Suppressor macrophage treated with lipopolysaccharide for 4 hours (primary cell): Measurements from ENCODE around the gene DENND5B.
A peak's percentile ranks its signal among the peaks of the same experiment; 100 is the strongest.

Experiments
- DNase-seq: peaks from one replicate; pipeline ENCODE4 v3.0.0-alpha.2; 2020

Gene DENND5B

GRCh38 chr12:31369712-31370521, 221.0 kb downstream of the DENND5B start:
- DNase-seq, result no peak

DNA sequence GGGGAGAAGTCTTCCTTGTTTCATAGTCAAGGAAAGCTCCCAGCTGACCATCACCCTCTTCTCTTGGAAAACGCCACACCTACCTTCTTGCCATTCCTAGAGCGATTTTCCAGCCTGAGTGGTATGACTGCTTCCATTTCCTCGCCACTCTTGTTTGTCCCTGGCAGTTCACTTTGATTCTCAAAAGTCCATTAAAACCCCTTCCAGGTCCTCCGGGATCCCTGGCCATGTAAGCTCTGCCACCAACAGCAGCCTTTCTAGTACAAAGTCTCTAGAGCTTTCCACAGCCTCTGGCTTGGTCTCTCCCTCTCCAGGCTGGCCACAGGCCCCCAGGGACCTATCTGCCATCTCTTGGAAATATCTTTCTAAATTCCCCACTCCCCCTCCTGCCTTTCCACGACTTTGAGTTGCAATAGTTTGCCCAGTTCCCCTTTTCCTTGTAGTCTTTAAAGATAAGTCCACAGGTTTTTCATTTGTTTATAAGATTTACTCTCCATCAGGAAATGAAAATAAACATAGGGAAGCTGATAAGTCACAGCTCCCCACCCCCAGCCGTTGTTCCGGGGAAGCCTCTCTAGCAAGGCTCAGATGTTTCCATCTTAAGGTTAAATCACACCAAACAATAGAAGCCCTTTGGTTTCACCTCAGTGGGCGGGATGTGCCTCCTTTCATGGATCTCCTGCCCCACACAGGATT, 222.1 kb downstream of the DENND5B start:
- peak; percentile 15 for DNase-seq

GRCh38 chr12:31366104-31366621, 224.8 kb downstream of the DENND5B start:
- DNase-seq, result no peak

- DNase-seq, result no peak
These were observed 227.1 kb downstream of the DENND5B start for GRCh38 chr12:31363831-31364230.

- peak; percentile 6 for DNase-seq
These were observed 227.5 kb downstream of the DENND5B start for GRCh38 chr12:31363416-31363809.

DNA sequence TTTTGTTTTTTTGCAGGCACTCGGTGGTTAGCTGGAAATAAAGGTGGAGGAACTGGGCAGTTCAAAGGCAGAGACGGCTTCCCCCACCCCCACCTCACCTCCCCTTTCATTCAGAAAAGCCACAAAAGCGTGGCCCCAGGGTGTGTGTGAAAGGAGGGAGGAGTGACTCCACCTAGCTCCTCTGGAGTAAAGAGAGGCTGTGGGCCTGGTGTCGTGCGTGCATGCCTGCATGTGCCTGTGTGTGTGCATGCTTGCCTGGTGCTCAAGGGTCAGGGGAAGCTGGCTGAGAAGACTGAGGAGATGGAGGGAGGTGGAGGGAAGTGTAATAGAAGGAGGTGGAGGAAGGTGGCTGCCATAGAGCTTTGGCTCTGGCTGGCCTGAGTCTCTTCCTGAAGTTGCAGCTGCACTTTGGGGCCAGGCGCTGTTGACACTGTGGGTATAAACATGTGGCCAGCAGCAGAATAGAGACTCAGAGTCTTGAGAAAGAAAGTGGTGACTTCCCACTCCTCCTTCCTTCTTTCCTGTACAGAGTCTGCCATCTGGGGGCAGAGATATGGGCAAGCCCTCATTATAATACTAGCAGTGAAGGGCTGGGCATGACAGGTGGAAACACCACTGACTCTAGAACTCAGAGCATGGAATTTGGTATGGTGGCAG, 228.0 kb downstream of the DENND5B start:
- DNase-seq, result peak; percentile 57

- peak; percentile 11 for DNase-seq
These were observed 228.7 kb downstream of the DENND5B start for GRCh38 chr12:31362115-31362758.

- DNase-seq, result no peak
These were observed 229.2 kb downstream of the DENND5B start for GRCh38 chr12:31361730-31362114.

GRCh38 chr12:31355747-31356107, 235.2 kb downstream of the DENND5B start:
- DNase-seq, result no peak

GRCh38 chr12:31353750-31354708, 236.9 kb downstream of the DENND5B start:
- DNase-seq, result peak; percentile 28

DNA sequence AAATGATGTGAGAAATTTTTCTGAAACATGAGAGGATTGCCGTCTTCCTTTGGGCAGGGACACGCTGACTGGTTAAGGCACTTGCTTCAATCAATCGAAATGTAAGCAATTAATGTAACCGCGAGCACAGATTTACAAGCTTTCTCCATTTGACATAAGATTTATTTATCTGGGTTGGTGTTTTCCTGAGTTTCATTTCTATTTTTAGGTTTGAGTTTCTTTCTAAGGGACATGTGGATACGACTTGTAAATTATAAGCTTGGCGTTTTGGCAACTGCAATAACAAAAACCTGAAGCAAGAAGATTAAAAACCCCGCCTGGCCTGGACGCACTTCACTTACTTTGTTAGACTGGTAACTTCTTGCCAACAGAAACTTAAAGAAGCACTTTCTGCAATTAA, 244.7 kb downstream of the DENND5B start:
- DNase-seq, result no peak

DNA sequence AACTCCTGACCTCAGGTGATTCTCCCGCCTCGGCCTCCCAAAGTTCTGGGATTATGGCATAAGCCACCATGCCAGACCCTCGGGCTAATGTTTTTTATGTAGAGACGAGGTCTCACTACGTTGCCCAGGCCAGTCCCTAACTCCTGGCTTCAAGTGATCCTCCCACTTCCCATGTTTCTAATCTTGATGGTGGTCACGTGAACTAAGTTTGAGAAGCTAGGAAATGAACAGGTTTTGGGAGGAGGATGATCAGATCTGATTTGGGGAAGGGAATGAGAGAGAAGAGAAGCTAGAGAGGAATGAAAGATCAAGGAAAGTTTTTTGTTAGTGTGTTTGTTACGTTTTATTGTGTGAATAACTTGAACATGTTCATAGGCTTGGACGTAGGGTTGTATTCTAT, 247.8 kb downstream of the DENND5B start:
- DNase-seq, result no peak

DNA sequence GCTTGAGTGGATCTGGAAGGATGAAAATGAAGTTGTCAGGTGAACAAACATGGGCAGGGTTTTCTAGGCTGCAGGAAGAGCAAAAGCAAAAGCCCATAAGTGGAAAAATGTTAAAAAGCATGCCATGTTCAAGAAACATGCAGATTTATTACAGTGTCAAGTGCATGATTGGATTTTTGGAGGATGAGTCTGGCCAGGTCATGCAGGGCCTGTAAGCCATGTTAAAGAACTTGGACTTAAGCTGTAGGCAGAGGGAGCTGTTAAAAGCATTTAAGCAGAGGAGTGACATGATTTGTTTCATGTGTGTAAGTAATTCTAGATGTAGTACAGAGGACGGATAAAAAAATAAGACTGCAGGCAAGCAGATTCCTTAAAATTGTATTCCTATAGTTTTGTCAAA, 248.7 kb downstream of the DENND5B start:
- no peak for DNase-seq

- no peak for DNase-seq
These were observed 250.9 kb downstream of the DENND5B start for GRCh38 chr12:31339831-31340622.

DNA sequence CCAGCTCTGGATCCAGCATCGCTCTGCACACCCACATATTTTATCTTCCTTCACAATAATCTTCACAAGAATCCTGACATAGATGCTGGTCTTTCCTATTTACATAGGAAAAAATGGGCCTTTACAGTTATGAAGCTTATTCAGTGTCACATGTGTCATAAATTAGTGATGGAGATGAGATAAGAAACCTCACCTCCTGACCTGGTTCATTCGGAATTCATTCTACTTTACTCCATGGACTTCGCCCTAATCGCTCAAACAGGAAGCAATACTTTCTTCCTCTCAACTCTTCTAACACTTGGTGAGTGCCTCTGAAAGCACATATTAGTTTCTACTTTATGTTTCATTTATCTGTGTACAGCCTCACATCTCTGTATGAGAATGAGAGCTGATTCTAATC, 253.0 kb downstream of the DENND5B start:
- no peak for DNase-seq
